Astrocyte of the spinal cord (primary cell): ENCODE data around the gene RPS6KA2.

Experiments
- DNase-seq: peaks from one replicate; pipeline ENCODE4 v3.0.0; 2011; ENCODE audit warnings: low read depth, low spot score
- H3K4me3 ChIP-seq: 2 replicates; pipeline ENCODE4 v1.5.1; 2011; ENCODE audit warnings: low read depth, mild to moderate bottlenecking, low read length, moderate library complexity
- CTCF ChIP-seq: IDR thresholded peaks from 2 replicates; pipeline ENCODE4 v1.5.1; 2012; ENCODE audit warnings: low read depth, mild to moderate bottlenecking, low read length, inconsistent platforms
- in situ Hi-C: cut with HindIII; loops from 2 replicates; pipeline ENCODE4 v1.10.0; 2017; ENCODE audit warnings: low sequenced_read_pairs

The RPS6KA2 gene

GRCh38 chr6:166503167-166503744 lies 123.8 kb downstream of the RPS6KA2 start:
- no peak for DNase-seq

GRCh38 chr6:166502453-166502852 lies 124.6 kb downstream of the RPS6KA2 start:
- DNase-seq: no peak
- in situ Hi-C loops: no loop called here
- H3K4me3 ChIP-seq: no peak overlapping the region
- TF ChIP-seq CTCF: no peak

More at GRCh38 chr6:166503167-166503744, 123.8 kb downstream of the RPS6KA2 start:
- in situ Hi-C loops: no loop called here
- no peak for TF ChIP-seq CTCF
- no peak overlapping the region for H3K4me3 ChIP-seq

GRCh38 chr6:166501246-166501645 lies 125.8 kb downstream of the RPS6KA2 start:
- DNase-seq: no peak
- in situ Hi-C loops: no loop called here
- no peak overlapping the region for H3K4me3 ChIP-seq
- TF ChIP-seq CTCF: no peak

- in situ Hi-C loops: no loop called here
- no peak for DNase-seq
- no peak for TF ChIP-seq CTCF
Measured at GRCh38 chr6:166500246-166500645, 126.8 kb downstream of the RPS6KA2 start.

GRCh38 chr6:166499350-166500163 lies 127.5 kb downstream of the RPS6KA2 start:
- no peak for DNase-seq
- no peak overlapping the region for H3K4me3 ChIP-seq
- in situ Hi-C loops: no loop called here
- no peak for TF ChIP-seq CTCF

More at GRCh38 chr6:166500246-166500645, 126.8 kb downstream of the RPS6KA2 start:
- H3K4me3 ChIP-seq: no peak overlapping the region

- no peak overlapping the region for H3K4me3 ChIP-seq
- DNase-seq: no peak
- TF ChIP-seq CTCF: no peak
- in situ Hi-C loops: no loop called here
Measured at GRCh38 chr6:166498661-166499349, 128.2 kb downstream of the RPS6KA2 start.
